ENCODE measurements around the gene YARS1. TPM values are rescaled to one million over a fixed set of nuclear protein-coding genes. Genes with fewer than 3 reads are reported as not detected.
A peak's percentile ranks its signal among the peaks of the same experiment; 100 is the strongest.

The YARS1 gene
- total RNA-seq, 4 donors from 2014 or later, result 29.1 to 54.1 (median 46.0) TPM

DNA sequence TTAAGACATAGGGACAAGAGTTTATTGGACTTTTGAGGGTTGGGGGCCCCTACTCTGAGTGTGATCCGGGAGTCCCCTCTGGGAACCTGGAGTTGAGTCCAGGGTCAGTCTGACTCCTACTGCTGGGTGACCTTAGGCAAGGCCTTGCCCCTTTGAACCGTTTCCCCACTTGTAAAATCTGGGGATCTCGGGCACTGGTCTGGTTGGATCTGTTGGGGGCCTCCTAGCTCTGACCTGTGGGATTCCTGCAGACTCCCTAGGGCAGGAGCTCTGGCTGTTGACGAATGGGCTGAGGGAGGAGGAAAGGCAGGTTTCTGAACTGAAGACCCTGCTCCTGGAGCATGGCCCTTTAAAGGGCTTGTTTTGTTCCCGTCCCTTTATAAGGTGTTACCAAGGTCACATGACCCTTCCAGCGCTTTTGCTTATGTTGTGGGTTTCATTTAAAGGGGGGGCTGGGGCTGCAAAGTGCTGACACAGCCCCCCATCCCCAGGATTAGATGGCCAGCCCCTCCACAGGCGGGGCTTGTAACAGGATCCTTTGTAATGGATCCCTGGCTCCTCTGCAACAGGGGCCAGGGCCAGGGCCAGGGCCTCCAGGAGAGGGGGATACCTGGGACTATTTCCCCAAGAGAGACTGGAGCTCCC is 50.7 kb downstream of the YARS1 start:
- ATAC-seq, result no peak
- Histone ChIP-seq H3K27ac (peak overlapping the region in 3 of 4 donors; percentile 46 to 59 (median 52)), H3K27me3 (no peaks in the 10 kb centered on the region), H3K36me3 (peaks cover 0 to 41% of the 10 kb centered on the region in 2 donors), H3K4me1 (peaks cover under 1 to 59% (median 33%) of the 10 kb centered on the region in 3 donors), H3K9me3 (no peaks in the 10 kb centered on the region), H3K4me3 (no peak overlapping the region)
- WGBS, 2 donors (ENCODE audit: low coverage in 1 of 2), result 30% methylated on average over 2 of the region's 7 CpGs; no CpG with 5 or more reads in 1 of the 2 donors
- TF ChIP-seq POLR2AphosphoS5 (IDR thresholded peaks at IDR 0.05) (no peak), EP300 (IDR thresholded peaks at IDR 0.05) (no peak), POLR2A (IDR thresholded peaks at IDR 0.05) (no peak)
- TF ChIP-seq, protein P1, sequence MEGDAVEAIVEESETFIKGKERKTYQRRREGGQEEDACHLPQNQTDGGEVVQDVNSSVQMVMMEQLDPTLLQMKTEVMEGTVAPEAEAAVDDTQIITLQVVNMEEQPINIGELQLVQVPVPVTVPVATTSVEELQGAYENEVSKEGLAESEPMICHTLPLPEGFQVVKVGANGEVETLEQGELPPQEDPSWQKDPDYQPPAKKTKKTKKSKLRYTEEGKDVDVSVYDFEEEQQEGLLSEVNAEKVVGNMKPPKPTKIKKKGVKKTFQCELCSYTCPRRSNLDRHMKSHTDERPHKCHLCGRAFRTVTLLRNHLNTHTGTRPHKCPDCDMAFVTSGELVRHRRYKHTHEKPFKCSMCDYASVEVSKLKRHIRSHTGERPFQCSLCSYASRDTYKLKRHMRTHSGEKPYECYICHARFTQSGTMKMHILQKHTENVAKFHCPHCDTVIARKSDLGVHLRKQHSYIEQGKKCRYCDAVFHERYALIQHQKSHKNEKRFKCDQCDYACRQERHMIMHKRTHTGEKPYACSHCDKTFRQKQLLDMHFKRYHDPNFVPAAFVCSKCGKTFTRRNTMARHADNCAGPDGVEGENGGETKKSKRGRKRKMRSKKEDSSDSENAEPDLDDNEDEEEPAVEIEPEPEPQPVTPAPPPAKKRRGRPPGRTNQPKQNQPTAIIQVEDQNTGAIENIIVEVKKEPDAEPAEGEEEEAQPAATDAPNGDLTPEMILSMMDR (IDR thresholded peaks at IDR 0.05), result no peak

DNA sequence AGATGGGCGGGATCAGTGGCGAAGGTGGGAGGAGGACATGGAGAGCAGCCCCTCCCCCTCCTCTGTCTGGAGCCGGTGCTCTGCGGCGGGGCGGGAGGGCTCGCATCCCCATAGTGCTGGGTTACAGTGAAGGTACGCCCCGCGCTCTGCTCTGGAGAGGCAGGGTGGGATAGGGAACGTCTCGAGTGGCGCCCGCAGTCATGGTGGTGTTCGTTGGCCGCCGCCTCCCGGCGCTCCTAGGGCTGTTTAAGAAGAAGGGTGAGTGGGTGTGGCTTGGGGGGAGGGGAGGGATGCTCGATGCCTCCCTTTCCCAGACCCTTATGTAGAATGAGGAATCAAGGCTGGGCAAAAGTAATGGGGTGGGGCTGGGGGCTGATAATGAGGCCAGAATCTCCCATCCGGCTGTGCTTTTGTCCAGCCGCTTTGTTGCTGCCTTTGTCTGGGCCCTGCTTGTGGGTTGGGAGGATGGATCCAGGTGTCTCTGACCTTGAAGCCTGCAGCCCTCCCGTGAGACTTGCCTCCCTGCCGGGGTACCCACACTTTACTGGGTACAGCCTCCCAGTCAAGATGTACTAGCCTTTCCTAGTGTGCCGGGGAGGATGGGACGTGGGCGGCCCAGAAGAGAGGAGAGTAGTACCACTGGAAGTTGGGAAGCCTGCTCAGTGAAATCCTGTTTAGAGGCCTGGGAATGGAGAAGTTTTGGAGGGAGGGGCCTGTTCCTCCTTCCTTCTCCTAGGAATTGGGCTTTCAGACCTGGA is 51.4 kb downstream of the YARS1 start:
- H3K36me3 ChIP-seq, result peaks cover 0 to 34% of the 10 kb centered on the region in 2 donors
- peak overlapping the region in 3 of 4 donors; percentile 46 to 59 (median 52) for H3K27ac ChIP-seq
- ATAC-seq, result no peak
- 52 to 65% methylated on average over 7 to 13 of the region's 27 CpGs for WGBS, 2 donors (ENCODE audit: low coverage in 1 of 2)
- peak overlapping the region in 1 of 2 donors; percentile 8 for H3K4me3 ChIP-seq
- no peaks in the 10 kb centered on the region for H3K27me3 ChIP-seq
- no peaks in the 10 kb centered on the region for H3K9me3 ChIP-seq
- TF ChIP-seq, protein P1 (IDR thresholded peaks at IDR 0.05), result no peak
- TF ChIP-seq POLR2AphosphoS5 (IDR thresholded peaks at IDR 0.05) (no peak), POLR2A (IDR thresholded peaks at IDR 0.05) (no peak), EP300 (IDR thresholded peaks at IDR 0.05) (no peak)
- peaks cover 2 to 66% (median 40%) of the 10 kb centered on the region in 3 donors for H3K4me1 ChIP-seq

DNA sequence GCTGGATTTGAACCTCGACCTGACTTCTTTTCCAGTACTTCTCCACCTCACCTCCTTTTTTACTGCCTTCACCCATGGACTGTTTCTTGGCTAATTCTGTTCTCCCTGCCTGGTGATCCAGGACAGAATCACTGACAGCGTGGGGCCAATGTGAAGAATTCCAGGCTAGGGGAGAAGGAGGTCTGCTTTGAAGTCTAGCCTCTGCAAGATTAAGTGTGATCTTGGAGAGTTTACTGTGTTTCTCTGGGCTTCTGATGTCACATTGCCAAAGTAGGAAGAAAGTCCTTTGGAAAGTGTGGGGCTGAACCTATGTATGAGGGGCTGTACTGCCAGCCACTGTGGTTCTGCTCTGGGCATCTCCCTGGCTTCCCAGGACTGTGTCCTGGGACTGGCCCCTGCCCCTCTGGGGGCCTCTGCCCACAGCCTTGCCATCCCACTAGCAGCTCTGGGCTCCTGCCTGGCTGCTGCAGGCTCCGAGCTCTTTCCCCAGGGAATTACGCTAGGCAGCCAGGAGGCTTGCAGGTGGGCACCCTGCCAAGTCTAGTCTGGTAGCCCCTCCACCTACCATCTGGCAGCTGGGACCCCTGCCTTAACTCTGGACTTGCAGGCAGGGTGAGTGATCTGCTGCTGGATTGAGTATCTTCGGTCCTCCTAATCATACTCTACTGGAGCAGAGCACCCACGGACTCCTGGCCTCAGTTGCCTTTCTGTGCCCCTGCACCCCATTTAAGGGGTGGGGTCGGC is 52.2 kb downstream of the YARS1 start:
- no peak for ATAC-seq
- TF ChIP-seq POLR2A (IDR thresholded peaks at IDR 0.05) (no peak), EP300 (IDR thresholded peaks at IDR 0.05) (no peak)
- Histone ChIP-seq H3K4me3 (peak overlapping the region in 1 of 2 donors; percentile 8), H3K27ac (peak overlapping the region in 2 of 4 donors; percentile 46 to 59), H3K36me3 (peaks cover 0 to 26% of the 10 kb centered on the region in 2 donors), H3K27me3 (no peaks in the 10 kb centered on the region), H3K4me1 (peaks cover 2 to 74% (median 43%) of the 10 kb centered on the region in 3 donors), H3K9me3 (no peaks in the 10 kb centered on the region)
- WGBS, 2 donors (ENCODE audit: low coverage in 1 of 2), result 29 to 30% methylated on average over 2 to 3 of the region's 7 CpGs

DNA sequence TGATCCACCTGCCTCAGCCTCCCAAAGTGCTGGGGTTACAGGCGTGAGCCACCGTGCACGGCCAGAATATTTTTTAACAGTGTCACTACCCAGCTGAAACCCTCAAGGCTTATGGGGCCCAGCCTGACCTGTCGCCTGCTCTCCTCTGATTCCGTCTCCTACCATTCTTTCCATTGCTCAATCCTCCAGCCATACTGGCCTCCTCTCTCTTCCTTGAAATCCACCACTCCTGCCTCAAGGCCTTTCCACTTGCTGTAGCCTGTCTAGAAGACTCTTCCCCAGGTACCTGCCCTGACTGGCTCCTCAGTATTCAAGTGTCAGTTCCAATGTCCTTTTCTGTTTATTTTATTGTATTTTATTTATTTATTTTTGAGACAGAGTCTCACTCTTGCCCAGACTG is 53.9 kb downstream of the YARS1 start:
- H3K4me3 ChIP-seq, result no peak overlapping the region
- no peaks in the 10 kb centered on the region for H3K9me3 ChIP-seq
- H3K27ac ChIP-seq, result no peak overlapping the region
- TF ChIP-seq POLR2A (IDR thresholded peaks at IDR 0.05), result no peak
- TF ChIP-seq EP300 (IDR thresholded peaks at IDR 0.05), result no peak
- TF ChIP-seq POLR2AphosphoS5 (IDR thresholded peaks at IDR 0.05), result no peak
- TF ChIP-seq, protein P1 (IDR thresholded peaks at IDR 0.05), result no peak
- no peak for ATAC-seq
- peaks cover 0 to 10% of the 10 kb centered on the region in 2 donors for H3K36me3 ChIP-seq
- no peaks in the 10 kb centered on the region for H3K27me3 ChIP-seq
- WGBS, 2 donors (ENCODE audit: low coverage in 1 of 2), result 96% methylated on average over 5 of the region's 5 CpGs; no CpG with 5 or more reads in 1 of the 2 donors
- peaks cover 2 to 91% (median 57%) of the 10 kb centered on the region in 3 donors for H3K4me1 ChIP-seq

DNA sequence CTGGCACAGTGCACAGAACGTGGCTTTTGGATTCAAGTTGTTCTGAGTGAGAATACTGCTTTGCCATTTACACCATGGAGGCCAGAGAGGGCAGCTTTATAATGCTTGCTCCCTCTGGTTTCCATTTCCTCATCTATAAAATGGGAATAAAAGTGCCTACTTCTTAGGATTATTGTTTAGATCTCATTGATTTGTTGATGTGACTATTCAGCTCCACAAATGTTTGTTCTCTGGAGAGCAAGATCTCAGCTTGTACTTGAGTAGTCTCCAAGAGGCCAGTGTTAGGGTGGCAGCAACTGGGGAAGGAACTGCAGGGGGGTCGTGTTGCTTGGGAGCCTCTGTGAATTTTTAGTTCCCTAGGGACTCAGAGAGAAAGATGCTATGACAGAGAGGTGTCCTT is 55.2 kb downstream of the YARS1 start:
- Histone ChIP-seq H3K4me1 (peaks cover 2 to 80% (median 47%) of the 10 kb centered on the region in 3 donors), H3K27me3 (no peaks in the 10 kb centered on the region), H3K27ac (peak overlapping the region in 3 of 4 donors; percentile 73 to 85 (median 82)), H3K36me3 (peaks cover 0 to 8% of the 10 kb centered on the region in 2 donors), H3K9me3 (no peaks in the 10 kb centered on the region), H3K4me3 (no peak overlapping the region)
- ATAC-seq, result no peak
- 14 to 30% methylated on average over 2 of the region's 2 CpGs for WGBS, 2 donors (ENCODE audit: low coverage in 1 of 2)
- TF ChIP-seq, protein P1 (IDR thresholded peaks at IDR 0.05), result no peak
- TF ChIP-seq EP300 (IDR thresholded peaks at IDR 0.05) (no peak), POLR2AphosphoS5 (IDR thresholded peaks at IDR 0.05) (no peak), POLR2A (IDR thresholded peaks at IDR 0.05) (no peak)
